Neural progenitor cell (in vitro differentiated cells): ENCODE data around the gene NELL2.

Experiments
- EZH2 ChIP-seq: fragments of 200-600 bp; sonication (generic); IDR thresholded peaks from 2 replicates; pipeline ENCODE4 v1.6.1; 2017; ENCODE audit warnings: antibody characterized with exemption, mild to moderate bottlenecking, moderate library complexity
- TF ChIP-seq, protein P1 (sequence below): fragments of 200-600 bp; sonication (generic); IDR thresholded peaks from 2 replicates; pipeline ENCODE4 v1.5.1; 2017; ENCODE audit warnings: antibody characterized with exemption, mild to moderate bottlenecking

DNA sequence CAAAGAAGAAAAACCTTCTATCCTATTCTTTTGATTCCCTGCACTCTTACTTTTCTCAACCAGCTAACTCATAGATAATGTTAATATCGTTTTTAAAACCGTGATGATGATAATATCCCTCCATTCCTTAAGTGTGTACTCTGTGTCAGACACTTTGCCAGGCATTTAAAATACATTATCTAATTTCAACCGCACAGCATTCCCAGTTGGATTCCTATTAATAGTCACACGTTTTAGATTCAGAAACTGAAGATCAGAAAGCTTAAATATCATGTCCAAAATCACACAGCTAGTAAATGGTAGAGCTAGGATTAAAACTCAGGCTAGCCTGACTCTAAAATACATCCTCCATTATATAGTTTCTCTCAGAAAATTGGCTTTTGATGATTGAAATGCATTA is 366.0 kb downstream of the NELL2 start:
- TF ChIP-seq, protein P1, sequence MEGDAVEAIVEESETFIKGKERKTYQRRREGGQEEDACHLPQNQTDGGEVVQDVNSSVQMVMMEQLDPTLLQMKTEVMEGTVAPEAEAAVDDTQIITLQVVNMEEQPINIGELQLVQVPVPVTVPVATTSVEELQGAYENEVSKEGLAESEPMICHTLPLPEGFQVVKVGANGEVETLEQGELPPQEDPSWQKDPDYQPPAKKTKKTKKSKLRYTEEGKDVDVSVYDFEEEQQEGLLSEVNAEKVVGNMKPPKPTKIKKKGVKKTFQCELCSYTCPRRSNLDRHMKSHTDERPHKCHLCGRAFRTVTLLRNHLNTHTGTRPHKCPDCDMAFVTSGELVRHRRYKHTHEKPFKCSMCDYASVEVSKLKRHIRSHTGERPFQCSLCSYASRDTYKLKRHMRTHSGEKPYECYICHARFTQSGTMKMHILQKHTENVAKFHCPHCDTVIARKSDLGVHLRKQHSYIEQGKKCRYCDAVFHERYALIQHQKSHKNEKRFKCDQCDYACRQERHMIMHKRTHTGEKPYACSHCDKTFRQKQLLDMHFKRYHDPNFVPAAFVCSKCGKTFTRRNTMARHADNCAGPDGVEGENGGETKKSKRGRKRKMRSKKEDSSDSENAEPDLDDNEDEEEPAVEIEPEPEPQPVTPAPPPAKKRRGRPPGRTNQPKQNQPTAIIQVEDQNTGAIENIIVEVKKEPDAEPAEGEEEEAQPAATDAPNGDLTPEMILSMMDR, result no peak
- no peak for TF ChIP-seq EZH2
